Measurements from ENCODE around the gene ELMO3.

- no peak for TF ChIP-seq EZH2 (IDR thresholded peaks at IDR 0.05; ENCODE audit: low read length, missing control alignments)
- TF ChIP-seq CTCF (conservative IDR thresholded peaks at IDR 0.05 in 1 of 2, IDR thresholded peaks at IDR 0.05 in 1 of 2; ENCODE audit: low read depth in 1 of 2, low read length in 2 of 2): no peak
Observed at GRCh38 chr16:67216612-67217490, 17.9 kb downstream of the ELMO3 start.

All from fibroblast of lung (primary cell).